GM12801 (cell line): Measurements from ENCODE around the gene FRMPD2.

Experiments used
- TF ChIP-seq, protein P1 (sequence below): IDR thresholded peaks from one replicate; pipeline ENCODE4 v1.5.1; 2011; ENCODE audit warnings: control low read depth; ENCODE audit not compliant: insufficient read length; ENCODE audit errors: extremely low read depth

Gene FRMPD2

GRCh38 chr10:48288661-48289060, 14.2 kb upstream of the FRMPD2 start:
- TF ChIP-seq, protein P1, sequence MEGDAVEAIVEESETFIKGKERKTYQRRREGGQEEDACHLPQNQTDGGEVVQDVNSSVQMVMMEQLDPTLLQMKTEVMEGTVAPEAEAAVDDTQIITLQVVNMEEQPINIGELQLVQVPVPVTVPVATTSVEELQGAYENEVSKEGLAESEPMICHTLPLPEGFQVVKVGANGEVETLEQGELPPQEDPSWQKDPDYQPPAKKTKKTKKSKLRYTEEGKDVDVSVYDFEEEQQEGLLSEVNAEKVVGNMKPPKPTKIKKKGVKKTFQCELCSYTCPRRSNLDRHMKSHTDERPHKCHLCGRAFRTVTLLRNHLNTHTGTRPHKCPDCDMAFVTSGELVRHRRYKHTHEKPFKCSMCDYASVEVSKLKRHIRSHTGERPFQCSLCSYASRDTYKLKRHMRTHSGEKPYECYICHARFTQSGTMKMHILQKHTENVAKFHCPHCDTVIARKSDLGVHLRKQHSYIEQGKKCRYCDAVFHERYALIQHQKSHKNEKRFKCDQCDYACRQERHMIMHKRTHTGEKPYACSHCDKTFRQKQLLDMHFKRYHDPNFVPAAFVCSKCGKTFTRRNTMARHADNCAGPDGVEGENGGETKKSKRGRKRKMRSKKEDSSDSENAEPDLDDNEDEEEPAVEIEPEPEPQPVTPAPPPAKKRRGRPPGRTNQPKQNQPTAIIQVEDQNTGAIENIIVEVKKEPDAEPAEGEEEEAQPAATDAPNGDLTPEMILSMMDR: no peak

GRCh38 chr10:48287417-48288391, 13.2 kb upstream of the FRMPD2 start:
- TF ChIP-seq, protein P1: no peak

DNA sequence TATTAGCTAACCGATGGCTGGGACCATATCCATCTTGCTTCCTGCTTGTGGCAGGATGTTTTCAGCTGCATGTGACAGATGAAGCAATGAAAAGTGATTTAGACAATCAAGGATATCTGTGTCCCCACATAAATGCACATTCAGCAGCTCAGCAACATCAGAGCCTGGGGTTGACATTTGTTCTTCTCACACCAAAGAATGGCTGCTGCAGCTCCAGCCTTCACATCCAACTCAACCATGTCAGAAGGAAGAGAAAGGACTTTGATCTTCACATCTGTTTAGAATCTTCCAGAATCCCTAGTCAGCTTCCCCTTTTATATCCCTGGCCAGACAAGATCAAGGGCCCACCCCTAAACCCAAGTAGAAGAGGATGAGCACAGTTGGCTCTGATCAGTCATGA, 11.9 kb upstream of the FRMPD2 start:
- TF ChIP-seq, protein P1: no peak

- TF ChIP-seq, protein P1: no peak
These were observed 11.2 kb upstream of the FRMPD2 start for GRCh38 chr10:48285710-48286109.

- TF ChIP-seq, protein P1: no peak
These were observed 10.3 kb upstream of the FRMPD2 start for GRCh38 chr10:48284811-48285210.

DNA sequence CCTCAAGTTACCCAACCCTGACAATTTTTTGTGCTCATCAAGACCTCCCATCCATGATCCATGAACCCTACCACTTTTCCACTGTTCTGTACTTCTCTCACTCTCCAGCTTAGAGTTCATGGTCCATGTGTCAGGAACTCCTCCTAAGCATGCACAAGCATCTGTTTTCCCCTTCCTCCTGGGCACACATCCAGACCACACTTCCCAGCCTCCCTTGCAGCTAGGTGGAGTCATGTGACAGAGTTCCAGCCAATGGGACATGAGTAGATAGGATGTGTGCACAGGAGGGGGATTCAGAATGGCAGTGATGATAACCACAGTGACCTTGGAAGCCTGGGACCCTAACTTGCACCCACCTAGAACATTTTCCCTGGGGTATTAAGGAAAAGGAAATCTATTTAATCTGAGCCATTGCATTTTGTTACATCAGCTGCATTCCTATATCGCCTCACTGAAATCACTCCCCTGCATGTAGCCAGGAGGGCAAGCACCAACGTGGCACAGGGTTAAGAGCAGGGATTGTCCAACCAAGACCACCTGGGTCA, 9.6 kb upstream of the FRMPD2 start:
- TF ChIP-seq, protein P1: no peak

GRCh38 chr10:48282829-48283228, 8.3 kb upstream of the FRMPD2 start:
- TF ChIP-seq, protein P1: no peak
